Transverse colon (tissue), 4 donors: ENCODE measurements around the gene LRP5. TPM values are rescaled to one million over a fixed set of nuclear protein-coding genes. Genes with fewer than 3 reads are reported as not detected.

Experiments used
- DNase-seq: peaks from one replicate; pipeline ENCODE4 v3.0.0-alpha.2; 2019
- H3K27ac ChIP-seq, 4 donors: fragments of 200-600 bp; sonication (generic); 2 replicates each; pipeline ENCODE4 v1.5.1; 2016 to 2018; ENCODE audit warnings: inconsistent platforms in 4 of 4
- H3K27me3 ChIP-seq: fragments of 200-600 bp; sonication (generic); 2 replicates; pipeline ENCODE4 v1.5.1; 2017; ENCODE audit warnings: inconsistent platforms
- H3K36me3 ChIP-seq, 4 donors: fragments of 200-600 bp; sonication (generic); 2 replicates each; pipeline ENCODE4 v1.5.1; 2017 to 2019; ENCODE audit warnings: inconsistent platforms in 4 of 4
- H3K4me1 ChIP-seq, 4 donors: fragments of 200-600 bp; sonication (generic); 2 replicates each; pipeline ENCODE4 v1.5.1; 2017 to 2020; ENCODE audit warnings: inconsistent platforms in 4 of 4
- H3K4me3 ChIP-seq, 4 donors: fragments of 200-600 bp; sonication (generic); 1 replicate in 1 of 4; 2 replicates in 3 of 4; pipeline versions ENCODE4 v1.5.1 to v1.6.1; 2017 to 2019; ENCODE audit warnings: inconsistent platforms in 4 of 4
- H3K9me3 ChIP-seq, 2 donors: fragments of 200-600 bp; sonication (generic); 2 replicates each; pipeline ENCODE4 v1.5.1; 2017 to 2019; ENCODE audit warnings: inconsistent platforms in 2 of 2
- EP300 ChIP-seq: sonication (generic); formaldehyde crosslinking; IDR thresholded peaks from one replicate; pipeline ENCODE4 v1.6.1; 2017; ENCODE audit warnings: antibody characterized with exemption, low read depth
- POLR2A ChIP-seq: fragments of 450-650 bp; IDR thresholded peaks from one replicate; pipeline ENCODE4 v1.6.1; 2016; ENCODE audit warnings: antibody characterized with exemption, mild to moderate bottlenecking, moderate library complexity
- POLR2AphosphoS5 ChIP-seq, 3 donors: sonication (generic); formaldehyde crosslinking; IDR thresholded peaks; one replicate each; pipeline ENCODE4 v1.6.1; 2016; ENCODE audit warnings: antibody characterized with exemption in 3 of 3
- WGBS, 2 donors: methylation state at CpG; one replicate each; pipeline ENCODE4 v1.1.5; 2018; ENCODE audit warnings: low coverage in 1 of 2; 5-methylcytosine and 5-hydroxymethylcytosine counted together
- in situ Hi-C, 4 donors: fragments of 200-750 bp; cut with MboI; loops; one replicate each; pipeline versions ENCODE4 v1.15.0 to v1.15.1; 2017; ENCODE audit warnings: low sequenced_read_pairs in 3 of 4, low pct_ligation_motif_present in 1 of 4, low pct_unique_long_range_greater_than_20kb in 1 of 4
- intact Hi-C: fragments of 100-400 bp; cut with DNase I; formaldehyde crosslinking; loops from one replicate; pipeline ENCODE4 v1.15.1; 2023; ENCODE audit warnings: low total_unique reads
- total RNA-seq, 4 donors: library from RNA; depleted of rRNA; stranded (reverse); fragments of >200 nt; gene quantifications; one replicate each; pipeline ENCODE4 v1.1.0, GENCODE V29; 2016
- TF ChIP-seq, protein P1 (sequence below), 5 experiments: fragments of 200-600 bp in 3 of 5; fragments of 450-650 bp in 2 of 5; sonication (generic) in 3 of 5; IDR thresholded peaks; 1 replicate in 2 of 5; 2 replicates in 3 of 5; pipeline ENCODE4 v1.5.1; 2016 to 2017; ENCODE audit warnings: antibody characterized with exemption in 5 of 5, inconsistent platforms in 3 of 5, mild to moderate bottlenecking in 2 of 5, moderate library complexity in 1 of 5

Gene LRP5
- total RNA-seq, 4 donors from 2014 or later = 72.6 to 138 (median 82.3) TPM

DNA sequence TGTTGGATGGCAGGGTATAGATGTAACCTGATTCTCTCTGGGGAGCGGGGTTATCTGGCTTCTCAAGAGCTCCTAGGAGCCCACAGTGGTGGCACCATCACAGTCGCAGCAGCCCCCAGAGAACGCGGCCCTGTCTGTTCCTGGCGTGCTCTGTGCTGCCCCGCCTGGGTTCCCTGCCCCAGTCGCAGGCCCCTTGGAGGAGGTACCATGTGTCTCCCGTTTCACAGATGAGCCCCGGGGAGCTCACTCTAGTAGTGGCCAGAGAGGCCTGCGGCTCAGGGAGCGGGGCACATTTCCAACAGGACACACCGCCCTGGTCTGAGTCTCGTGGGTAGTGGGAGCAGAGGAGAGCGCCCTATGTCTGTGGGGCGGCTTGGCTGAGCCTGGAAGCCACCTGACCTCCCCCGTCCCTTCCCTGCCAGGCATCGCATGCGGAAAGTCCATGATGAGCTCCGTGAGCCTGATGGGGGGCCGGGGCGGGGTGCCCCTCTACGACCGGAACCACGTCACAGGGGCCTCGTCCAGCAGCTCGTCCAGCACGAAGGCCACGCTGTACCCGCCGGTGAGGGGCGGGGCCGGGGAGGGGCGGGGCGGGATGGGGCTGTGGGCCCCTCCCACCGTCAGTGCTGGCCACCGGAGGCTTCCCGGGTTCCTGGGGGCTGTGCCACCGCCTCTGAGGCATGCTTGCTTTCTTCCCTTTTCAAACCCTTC lies 127.1 kb downstream of the LRP5 start:
- 77% methylated on average over 33 of the region's 38 CpGs; no CpG with 5 or more reads in 1 of the 2 donors for WGBS, 2 donors
- no peak for DNase-seq
- H3K27me3 ChIP-seq = no peaks in the 10 kb centered on the region
- H3K4me1 ChIP-seq = peaks cover 0 to 9% (median 2%) of the 10 kb centered on the region in 4 donors
- no peaks in the 10 kb centered on the region for H3K36me3 ChIP-seq
- in situ Hi-C loops (loop anchor here in 1 of 4 donors (10.0 kb wide), 1 partner anchor 185 kb away; no protein-coding TSS in a partner anchor), intact Hi-C loops (loop anchor here (10.0 kb wide), 1 partner anchor 55 kb away; no protein-coding TSS in a partner anchor)
- peak overlapping the region in 3 of 4 donors; percentile 6 to 19 (median 8) for H3K27ac ChIP-seq
- no peaks in the 10 kb centered on the region for H3K9me3 ChIP-seq
- TF ChIP-seq EP300 (no peak), POLR2A (no peak), POLR2AphosphoS5 (IDR thresholded peaks at IDR 0.05) (no peak)
- TF ChIP-seq, protein P1, sequence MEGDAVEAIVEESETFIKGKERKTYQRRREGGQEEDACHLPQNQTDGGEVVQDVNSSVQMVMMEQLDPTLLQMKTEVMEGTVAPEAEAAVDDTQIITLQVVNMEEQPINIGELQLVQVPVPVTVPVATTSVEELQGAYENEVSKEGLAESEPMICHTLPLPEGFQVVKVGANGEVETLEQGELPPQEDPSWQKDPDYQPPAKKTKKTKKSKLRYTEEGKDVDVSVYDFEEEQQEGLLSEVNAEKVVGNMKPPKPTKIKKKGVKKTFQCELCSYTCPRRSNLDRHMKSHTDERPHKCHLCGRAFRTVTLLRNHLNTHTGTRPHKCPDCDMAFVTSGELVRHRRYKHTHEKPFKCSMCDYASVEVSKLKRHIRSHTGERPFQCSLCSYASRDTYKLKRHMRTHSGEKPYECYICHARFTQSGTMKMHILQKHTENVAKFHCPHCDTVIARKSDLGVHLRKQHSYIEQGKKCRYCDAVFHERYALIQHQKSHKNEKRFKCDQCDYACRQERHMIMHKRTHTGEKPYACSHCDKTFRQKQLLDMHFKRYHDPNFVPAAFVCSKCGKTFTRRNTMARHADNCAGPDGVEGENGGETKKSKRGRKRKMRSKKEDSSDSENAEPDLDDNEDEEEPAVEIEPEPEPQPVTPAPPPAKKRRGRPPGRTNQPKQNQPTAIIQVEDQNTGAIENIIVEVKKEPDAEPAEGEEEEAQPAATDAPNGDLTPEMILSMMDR (IDR thresholded peaks at IDR 0.05) = no peak
- no peak overlapping the region for H3K4me3 ChIP-seq

DNA sequence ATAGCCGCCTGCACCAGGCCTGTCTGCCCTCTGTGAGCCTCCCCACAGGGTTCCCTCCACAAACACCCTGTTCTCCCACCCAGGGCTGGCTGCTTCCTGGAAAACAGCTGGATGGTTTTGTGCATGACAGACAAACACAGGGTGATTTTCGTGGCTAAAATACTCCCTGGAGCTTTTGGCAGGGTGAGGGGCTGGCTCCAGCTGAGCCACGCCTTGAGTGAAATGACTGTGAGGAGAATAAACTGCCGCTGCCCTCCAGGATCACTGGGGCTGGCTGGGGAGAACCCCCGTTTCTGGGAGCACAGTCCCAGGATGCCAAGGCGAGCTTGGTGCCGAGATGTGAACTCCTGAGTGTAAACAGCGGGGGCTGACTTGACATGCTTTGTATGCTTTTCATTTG lies 127.8 kb downstream of the LRP5 start:
- 75% methylated on average over 8 of the region's 8 CpGs; no CpG with 5 or more reads in 1 of the 2 donors for WGBS, 2 donors
- intact Hi-C loops (loop anchor here (10.0 kb wide), 1 partner anchor 55 kb away; no protein-coding TSS in a partner anchor), in situ Hi-C loops (loop anchor here in 1 of 4 donors (10.0 kb wide), 1 partner anchor 185 kb away; no protein-coding TSS in a partner anchor)
- no peak for DNase-seq
- H3K36me3 ChIP-seq = no peaks in the 10 kb centered on the region
- peak overlapping the region in 3 of 4 donors; percentile 6 to 19 (median 8) for H3K27ac ChIP-seq
- peaks cover 0 to 9% (median 2%) of the 10 kb centered on the region in 4 donors for H3K4me1 ChIP-seq
- H3K27me3 ChIP-seq = no peaks in the 10 kb centered on the region
- TF ChIP-seq EP300 (no peak), POLR2A (no peak), POLR2AphosphoS5 (IDR thresholded peaks at IDR 0.05) (no peak)
- TF ChIP-seq, protein P1 (IDR thresholded peaks at IDR 0.05) = no peak
- no peaks in the 10 kb centered on the region for H3K9me3 ChIP-seq
- H3K4me3 ChIP-seq = no peak overlapping the region

DNA sequence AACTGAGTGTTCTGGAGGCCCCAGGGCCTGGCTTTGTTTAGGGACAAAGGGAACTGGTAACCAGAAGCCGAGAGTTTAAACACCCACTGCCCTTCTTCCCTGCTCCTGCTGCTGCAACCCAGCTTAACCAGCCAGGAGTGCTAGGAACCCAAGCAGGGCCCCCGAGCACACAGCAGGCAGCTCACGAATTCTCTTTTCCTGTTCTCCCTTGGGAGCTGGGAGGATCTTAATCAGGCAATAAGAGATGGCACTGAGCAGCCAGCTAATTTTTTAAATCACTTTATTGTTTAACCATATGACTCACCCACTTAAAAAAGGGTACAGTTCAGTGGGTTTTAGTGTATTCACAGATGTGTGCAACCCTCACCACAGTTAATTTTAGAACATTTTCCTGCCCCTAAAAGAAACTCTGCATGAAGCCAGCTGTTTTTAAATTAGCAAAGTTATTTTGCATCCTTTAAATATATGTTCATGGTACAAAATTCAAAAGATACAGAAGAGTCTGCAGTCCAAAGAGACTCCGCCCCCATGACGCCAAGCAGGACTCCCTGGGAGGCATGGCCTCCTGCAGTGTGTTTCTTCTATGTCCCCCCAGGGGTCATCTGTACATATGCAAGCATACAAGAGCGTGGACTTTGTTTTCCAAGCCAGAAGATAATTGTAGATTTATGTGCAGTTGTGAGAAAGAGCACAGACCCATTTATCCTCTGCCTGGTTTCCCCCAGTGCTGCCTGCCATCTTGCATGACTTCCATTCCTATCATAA lies 129.3 kb downstream of the LRP5 start:
- in situ Hi-C loops = loop anchor here in 1 of 4 donors (10.0 kb wide), 1 partner anchor 187 kb away; no protein-coding TSS in a partner anchor
- Histone ChIP-seq H3K27ac (no peak overlapping the region), H3K36me3 (no peaks in the 10 kb centered on the region), H3K27me3 (no peaks in the 10 kb centered on the region), H3K4me1 (peaks cover 0 to 9% (median 2%) of the 10 kb centered on the region in 4 donors), H3K9me3 (no peaks in the 10 kb centered on the region), H3K4me3 (no peak overlapping the region)
- 69% methylated on average over 6 of the region's 6 CpGs; no CpG with 5 or more reads in 1 of the 2 donors for WGBS, 2 donors
- TF ChIP-seq POLR2AphosphoS5 (IDR thresholded peaks at IDR 0.05) = no peak
- no peak for TF ChIP-seq POLR2A
- no peak for TF ChIP-seq EP300
- TF ChIP-seq, protein P1 (IDR thresholded peaks at IDR 0.05) = no peak
- intact Hi-C loops = loop anchor here (10.0 kb wide), 1 partner anchor 57 kb away; no protein-coding TSS in a partner anchor
- DNase-seq = no peak

DNA sequence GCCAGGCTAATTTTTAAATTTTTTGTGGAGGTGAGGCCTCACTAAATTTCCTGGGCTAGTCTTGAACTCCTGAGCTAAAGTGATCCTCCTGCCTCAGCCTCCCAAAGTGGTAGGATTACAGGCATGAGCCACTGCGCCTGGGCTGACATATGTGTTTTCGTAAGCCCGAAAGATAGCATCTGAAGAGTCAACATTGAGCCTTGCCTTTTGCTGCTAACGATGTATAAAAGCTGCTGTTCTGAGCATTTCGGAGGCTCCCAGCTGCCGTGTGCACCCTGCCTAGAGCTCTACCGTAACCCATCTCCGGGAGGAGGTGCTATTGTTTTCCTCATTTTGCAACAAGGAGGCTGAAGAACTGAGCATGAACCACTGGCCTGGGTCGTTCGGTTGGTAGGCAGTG lies 130.0 kb downstream of the LRP5 start:
- Histone ChIP-seq H3K4me1 (peaks cover 0 to 12% (median 4%) of the 10 kb centered on the region in 4 donors), H3K9me3 (no peaks in the 10 kb centered on the region), H3K36me3 (no peaks in the 10 kb centered on the region), H3K4me3 (no peak overlapping the region), H3K27me3 (no peaks in the 10 kb centered on the region), H3K27ac (no peak overlapping the region)
- no peak for TF ChIP-seq EP300
- no peak for TF ChIP-seq POLR2A
- TF ChIP-seq, protein P1 (IDR thresholded peaks at IDR 0.05) = no peak
- no peak for TF ChIP-seq POLR2AphosphoS5 (IDR thresholded peaks at IDR 0.05)
- intact Hi-C loops (loop anchor here (10.0 kb wide), 1 partner anchor 58 kb away; no protein-coding TSS in a partner anchor), in situ Hi-C loops (loop anchor here in 1 of 4 donors (10.0 kb wide), 1 partner anchor 188 kb away; no protein-coding TSS in a partner anchor)
- 95% methylated on average over 10 of the region's 10 CpGs; no CpG with 5 or more reads in 1 of the 2 donors for WGBS, 2 donors
- DNase-seq = no peak
